Right ventricle myocardium superior (tissue), 1 donor: Measurements from ENCODE around the gene ZNF467. TPM values are rescaled to one million over a fixed set of nuclear protein-coding genes. Genes with fewer than 3 reads are reported as not detected.

Experiments used
- ATAC-seq: fragments of 200-7000 bp; cut with Tn5 transposase; one replicate; pipeline ENCODE4 v1.9.1; 2020; ENCODE audit warnings: mild to moderate bottlenecking; ENCODE audit not compliant: poor library complexity
- DNase-seq: peaks from one replicate; pipeline ENCODE4 v3.0.0-alpha.2; 2020
- intact Hi-C: fragments of 100-400 bp; cut with DNase I; formaldehyde crosslinking; loops from one replicate; pipeline ENCODE4 v1.11.2; 2022
- total RNA-seq: library from RNA; stranded (reverse); fragmentation: NEBNext Ultra II Directional; extraction: Animal tissue kit (Norgen Biotek cat#: 25700); gene quantifications from one replicate; pipeline ENCODE4 v1.2.1, GENCODE V29; 2021
- donor health status: DM: no; HTN: yes; CAD: no; lungs with severe emphysema.

ZNF467 gene
- total RNA-seq, 1 donor from 2014 or later = 5.2 TPM

GRCh38 chr7:149811221-149811620, 37.8 kb upstream of the ZNF467 start:
- ATAC-seq (no peak), DNase-seq (no peak)
- intact Hi-C loops = no loop called here

DNA sequence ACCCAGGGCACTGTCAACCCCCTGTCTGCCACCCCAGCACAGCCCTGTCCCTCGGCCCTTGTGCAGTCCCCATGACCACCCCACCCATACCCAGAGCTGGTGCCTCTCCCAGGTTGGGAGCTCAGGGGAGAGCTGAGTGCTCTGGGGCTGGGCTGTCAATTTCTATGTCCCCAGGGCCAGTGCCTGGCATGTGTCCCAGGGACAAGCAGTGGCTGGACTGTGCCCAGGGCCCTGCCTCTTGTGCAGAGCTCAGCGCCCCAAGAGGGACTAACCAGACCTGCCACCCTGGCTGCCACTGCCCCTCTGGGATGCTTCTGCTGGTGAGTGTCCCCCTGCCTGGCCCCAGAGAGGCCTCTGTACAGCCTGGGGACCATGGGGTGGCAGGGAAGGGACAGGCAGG, 35.8 kb upstream of the ZNF467 start:
- DNase-seq (peak; percentile 77), ATAC-seq (peak; percentile 87)
- intact Hi-C loops = no loop called here

DNA sequence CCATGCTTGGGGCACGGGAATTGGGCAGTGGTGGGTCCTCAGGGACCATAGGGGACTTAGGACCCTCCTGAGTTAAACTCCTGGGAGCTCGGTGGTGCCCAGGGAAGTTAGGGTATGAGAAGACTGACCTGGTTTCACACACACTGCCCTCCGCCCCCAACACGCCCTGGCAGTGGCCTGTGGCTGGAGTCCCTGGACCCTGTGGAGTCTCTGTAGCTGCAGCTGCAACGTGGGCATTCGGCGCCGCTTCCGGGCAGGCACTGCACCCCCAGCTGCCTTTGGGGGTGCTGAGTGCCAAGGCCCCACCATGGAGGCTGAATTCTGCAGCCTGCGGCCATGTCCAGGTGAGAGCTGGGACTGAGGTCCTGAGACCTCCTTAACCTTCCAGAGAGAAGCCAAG, 34.9 kb upstream of the ZNF467 start:
- intact Hi-C loops = no loop called here
- DNase-seq (no peak), ATAC-seq (no peak)

DNA sequence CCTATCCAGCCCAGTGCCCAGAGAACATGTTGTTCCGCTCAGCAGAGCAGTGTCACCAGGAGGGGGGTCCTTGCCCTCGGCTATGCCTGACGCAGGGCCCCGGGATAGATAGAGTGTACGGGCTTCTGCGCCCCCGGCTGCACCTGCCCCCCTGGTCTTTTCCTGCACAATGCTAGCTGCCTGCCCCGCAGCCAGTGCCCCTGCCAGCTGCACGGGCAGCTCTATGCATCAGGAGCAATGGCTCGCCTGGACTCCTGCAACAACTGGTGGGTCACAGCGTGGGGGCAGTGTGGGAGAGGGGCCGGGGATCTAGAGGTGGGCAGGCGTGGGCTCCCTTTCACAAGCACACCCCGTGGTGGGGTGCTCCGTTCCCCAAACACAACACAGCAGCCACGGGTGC, 33.3 kb upstream of the ZNF467 start:
- intact Hi-C loops = no loop called here
- no peak for DNase-seq
- ATAC-seq = no peak

DNA sequence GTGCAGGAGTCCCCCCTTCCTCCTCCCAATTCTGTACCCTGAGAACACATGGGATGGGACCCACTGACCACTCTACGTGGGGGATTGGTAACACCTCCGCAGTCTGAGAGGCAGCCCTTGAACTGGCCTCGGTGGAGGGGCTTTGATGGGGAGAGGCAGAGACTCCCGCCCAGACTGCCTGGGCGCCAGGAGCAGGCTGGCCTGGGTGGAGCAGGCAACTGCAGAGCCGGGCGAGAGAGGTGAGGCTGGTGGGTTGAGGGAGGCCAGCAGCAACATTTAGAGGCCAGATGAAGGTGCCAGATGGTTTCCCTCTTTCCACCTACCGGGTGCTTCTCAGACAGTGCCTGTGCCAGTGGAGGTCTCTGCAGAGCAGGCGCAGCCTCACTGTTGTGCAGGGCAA, 30.7 kb upstream of the ZNF467 start:
- intact Hi-C loops = no loop called here
- ATAC-seq (no peak), DNase-seq (no peak)

- ATAC-seq (no peak), DNase-seq (no peak)
- intact Hi-C loops = no loop called here
These were observed 30.2 kb upstream of the ZNF467 start for GRCh38 chr7:149803551-149804074.

- DNase-seq (no peak), ATAC-seq (no peak)
- intact Hi-C loops = no loop called here
These were observed 29.6 kb upstream of the ZNF467 start for GRCh38 chr7:149802966-149803365.

GRCh38 chr7:149801816-149802215, 28.4 kb upstream of the ZNF467 start:
- intact Hi-C loops = no loop called here
- ATAC-seq = no peak
- DNase-seq = no peak

DNA sequence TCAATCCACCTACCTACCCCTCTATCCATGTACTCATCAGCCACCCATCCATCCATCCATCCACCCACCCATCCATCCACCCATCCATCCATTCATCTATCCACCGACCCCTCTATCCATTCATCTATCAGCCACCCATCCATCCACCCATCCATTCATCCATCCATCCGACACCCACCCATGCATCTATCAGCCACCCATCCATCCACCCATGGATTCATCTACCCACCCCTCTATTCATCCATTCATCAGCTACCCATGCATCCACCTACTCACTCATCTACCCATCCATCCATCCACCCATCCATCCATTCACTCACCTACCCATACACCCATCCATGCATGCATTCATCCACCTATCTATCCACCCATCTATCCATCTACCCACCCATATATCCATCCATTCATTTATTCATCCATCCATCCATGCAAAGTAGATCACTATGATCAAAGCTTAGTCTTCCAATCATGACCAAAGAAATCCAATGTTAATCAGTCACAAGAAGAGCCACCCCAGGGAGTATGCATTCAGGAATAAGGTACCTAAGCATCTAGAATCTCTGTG, 27.7 kb upstream of the ZNF467 start:
- ATAC-seq = no peak
- intact Hi-C loops = no loop called here

DNA sequence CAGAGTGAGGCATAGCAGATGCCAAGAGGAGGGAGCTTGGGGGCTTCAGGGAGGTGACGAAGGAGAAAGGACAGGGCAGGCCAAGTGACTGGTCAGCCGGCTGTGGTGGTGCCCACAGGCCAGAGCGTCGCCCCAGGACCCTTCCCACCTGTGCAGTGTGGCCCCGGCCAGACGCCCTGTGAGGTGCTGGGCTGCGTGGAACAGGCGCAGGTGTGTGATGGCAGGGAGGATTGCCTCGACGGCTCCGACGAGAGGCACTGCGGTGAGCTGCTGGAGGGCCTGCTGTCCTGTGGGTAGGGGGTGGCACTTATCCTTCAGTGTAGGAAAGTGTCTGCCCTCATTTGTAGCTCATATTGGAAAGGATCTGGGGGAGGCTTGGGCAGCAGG, 26.8 kb upstream of the ZNF467 start:
- ATAC-seq = no peak
- no peak for DNase-seq
- intact Hi-C loops = no loop called here

More for the DNA sequence above, 27.7 kb upstream of the ZNF467 start:
- DNase-seq = no peak

DNA sequence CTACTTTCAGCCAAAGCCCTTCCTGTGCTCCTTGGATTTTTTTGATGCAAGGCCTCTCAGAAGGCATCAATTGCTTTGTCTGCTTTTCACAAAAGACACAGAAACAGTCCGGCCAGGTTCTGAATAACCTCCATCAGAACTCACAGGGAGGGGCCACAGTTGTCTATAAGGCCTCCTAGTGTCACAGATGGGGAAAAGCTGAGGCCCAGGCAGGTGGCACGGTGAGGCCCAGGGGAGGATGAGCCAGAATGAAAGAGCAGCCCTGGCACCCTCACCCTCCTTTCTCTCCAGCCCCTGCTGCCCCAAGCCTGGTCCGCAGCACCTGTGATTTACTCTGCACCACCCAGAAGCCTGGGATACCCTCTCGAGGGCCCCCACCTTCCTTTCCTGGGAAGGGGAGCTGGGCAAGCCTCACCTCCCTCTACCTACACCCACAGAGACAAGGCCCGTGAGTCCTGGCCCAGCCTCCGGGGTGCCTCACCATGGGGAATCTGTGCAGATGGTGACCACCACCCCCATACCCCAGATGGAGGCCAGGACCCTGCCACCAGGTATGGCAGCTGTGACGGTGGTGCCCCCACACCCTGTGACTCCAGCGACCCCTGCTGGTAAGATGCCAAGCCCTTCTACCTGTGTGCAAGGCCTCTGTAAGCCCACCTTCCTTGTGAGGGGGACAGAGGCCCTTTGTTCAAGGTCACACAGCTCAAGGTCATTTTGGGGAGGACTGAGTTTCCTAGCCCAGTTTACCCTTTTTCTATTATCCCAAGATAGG, 26.2 kb upstream of the ZNF467 start:
- intact Hi-C loops = no loop called here
- ATAC-seq (no peak), DNase-seq (peak; percentile 58)

- no peak for DNase-seq
- peak; percentile 9 for ATAC-seq
- intact Hi-C loops = no loop called here
These were observed 24.4 kb upstream of the ZNF467 start for GRCh38 chr7:149797771-149798170.

- no peak for ATAC-seq
- intact Hi-C loops = no loop called here
- no peak for DNase-seq
These were observed 23.0 kb upstream of the ZNF467 start for GRCh38 chr7:149796287-149796860.

DNA sequence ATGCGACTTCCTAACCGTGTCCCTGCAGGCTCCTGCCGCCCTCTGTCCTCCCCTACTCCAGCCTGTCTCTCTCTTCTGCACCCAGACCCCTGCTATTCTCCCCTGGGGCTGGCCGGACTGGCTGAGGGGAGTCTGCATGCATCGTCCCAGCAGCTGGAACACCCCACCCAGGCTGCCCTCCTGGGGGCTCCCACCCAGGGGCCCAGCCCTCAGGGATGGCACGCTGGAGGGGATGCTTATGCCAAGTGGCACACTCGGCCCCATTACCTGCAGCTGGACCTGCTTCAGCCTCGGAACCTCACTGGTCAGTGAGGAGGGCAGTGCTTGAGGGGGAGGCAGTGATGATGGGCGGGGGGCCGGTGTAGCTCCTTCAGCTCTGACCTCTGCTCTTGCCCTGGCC, 21.7 kb upstream of the ZNF467 start:
- ATAC-seq (no peak), DNase-seq (no peak)
- intact Hi-C loops = no loop called here

- ATAC-seq = no peak
- intact Hi-C loops = no loop called here
These were observed 21.3 kb upstream of the ZNF467 start for GRCh38 chr7:149794661-149795060.

DNA sequence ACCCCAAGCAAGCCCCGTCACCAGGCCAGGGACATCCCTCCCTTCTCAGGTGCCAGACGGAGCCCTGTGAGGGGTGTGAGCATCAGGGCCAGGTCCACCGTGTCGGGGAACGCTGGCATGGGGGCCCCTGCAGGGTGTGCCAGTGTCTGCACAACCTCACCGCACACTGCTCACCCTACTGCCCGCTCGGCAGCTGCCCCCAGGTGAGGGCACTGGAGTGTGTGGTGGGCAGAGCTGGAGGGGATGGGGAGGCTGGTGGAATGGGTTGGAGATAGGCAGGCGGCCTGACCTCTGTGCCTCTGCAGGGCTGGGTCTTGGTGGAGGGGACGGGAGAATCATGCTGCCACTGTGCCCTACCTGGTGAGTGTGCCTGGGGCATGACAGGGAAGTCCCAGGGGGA, 19.9 kb upstream of the ZNF467 start:
- ATAC-seq (no peak), DNase-seq (no peak)
- intact Hi-C loops = no loop called here

More at GRCh38 chr7:149794661-149795060, 21.3 kb upstream of the ZNF467 start:
- DNase-seq = no peak

GRCh38 chr7:149792220-149792595, 18.8 kb upstream of the ZNF467 start:
- intact Hi-C loops = no loop called here
- DNase-seq (no peak), ATAC-seq (no peak)

- intact Hi-C loops = no loop called here
- DNase-seq = no peak
- ATAC-seq = no peak
These were observed 18.2 kb upstream of the ZNF467 start for GRCh38 chr7:149791411-149792219.

GRCh38 chr7:149790754-149791360, 17.5 kb upstream of the ZNF467 start:
- ATAC-seq = no peak
- DNase-seq = no peak
- intact Hi-C loops = no loop called here
